NCI-H226 (cell line): ENCODE measurements around the gene PRKCG.

Source experiments
- DNase-seq: peaks from one replicate; pipeline ENCODE4 v3.0.0-alpha.2; 2015

PRKCG gene

DNA sequence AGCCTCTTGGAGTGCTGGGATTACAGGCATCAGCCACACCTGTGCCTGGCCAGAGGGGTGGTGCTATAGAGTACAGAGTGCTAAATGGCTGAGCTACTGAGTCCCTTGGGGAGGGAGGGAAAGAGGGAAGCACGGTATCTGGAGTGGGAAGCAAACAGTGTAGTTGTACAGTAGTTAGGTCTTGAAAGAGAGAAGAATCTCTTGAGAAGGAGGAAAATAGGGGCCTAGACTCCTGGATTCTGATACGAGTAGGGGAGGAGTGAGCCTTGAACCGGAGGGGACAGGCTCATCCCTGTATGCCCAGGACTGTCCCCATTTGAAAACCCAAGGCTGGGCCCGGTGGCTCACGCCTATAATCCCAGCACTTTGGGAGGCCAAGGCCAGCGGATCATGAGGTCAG, 9.2 kb upstream of the PRKCG start:
- no peak for DNase-seq

DNA sequence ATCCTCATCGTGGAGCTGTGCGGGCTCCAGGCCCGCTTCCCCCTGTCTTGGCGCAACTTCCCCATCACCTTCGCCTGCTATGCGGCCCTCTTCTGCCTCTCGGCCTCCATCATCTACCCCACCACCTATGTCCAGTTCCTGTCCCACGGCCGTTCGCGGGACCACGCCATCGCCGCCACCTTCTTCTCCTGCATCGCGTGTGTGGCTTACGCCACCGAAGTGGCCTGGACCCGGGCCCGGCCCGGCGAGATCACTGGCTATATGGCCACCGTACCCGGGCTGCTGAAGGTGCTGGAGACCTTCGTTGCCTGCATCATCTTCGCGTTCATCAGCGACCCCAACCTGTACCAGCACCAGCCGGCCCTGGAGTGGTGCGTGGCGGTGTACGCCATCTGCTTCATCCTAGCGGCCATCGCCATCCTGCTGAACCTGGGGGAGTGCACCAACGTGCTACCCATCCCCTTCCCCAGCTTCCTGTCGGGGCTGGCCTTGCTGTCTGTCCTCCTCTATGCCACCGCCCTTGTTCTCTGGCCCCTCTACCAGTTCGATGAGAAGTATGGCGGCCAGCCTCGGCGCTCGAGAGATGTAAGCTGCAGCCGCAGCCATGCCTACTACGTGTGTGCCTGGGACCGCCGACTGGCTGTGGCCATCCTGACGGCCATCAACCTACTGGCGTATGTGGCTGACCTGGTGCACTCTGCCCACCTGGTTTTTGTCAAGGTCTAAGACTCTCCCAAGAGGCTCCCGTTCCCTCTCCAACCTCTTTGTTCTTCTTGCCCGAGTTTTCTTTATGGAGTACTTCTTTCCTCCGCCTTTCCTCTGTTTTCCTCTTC, 8.0 kb upstream of the PRKCG start:
- DNase-seq: no peak

DNA sequence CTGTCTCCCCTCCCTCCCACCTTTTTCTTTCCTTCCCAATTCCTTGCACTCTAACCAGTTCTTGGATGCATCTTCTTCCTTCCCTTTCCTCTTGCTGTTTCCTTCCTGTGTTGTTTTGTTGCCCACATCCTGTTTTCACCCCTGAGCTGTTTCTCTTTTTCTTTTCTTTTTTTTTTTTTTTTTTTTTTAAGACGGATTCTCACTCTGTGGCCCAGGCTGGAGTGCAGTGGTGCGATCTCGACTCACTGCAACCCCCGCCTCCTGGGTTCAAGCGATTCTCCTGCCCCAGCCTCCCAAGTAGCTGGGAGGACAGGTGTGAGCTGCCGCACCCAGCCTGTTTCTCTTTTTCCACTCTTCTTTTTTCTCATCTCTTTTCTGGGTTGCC, 7.4 kb upstream of the PRKCG start:
- DNase-seq: no peak

DNA sequence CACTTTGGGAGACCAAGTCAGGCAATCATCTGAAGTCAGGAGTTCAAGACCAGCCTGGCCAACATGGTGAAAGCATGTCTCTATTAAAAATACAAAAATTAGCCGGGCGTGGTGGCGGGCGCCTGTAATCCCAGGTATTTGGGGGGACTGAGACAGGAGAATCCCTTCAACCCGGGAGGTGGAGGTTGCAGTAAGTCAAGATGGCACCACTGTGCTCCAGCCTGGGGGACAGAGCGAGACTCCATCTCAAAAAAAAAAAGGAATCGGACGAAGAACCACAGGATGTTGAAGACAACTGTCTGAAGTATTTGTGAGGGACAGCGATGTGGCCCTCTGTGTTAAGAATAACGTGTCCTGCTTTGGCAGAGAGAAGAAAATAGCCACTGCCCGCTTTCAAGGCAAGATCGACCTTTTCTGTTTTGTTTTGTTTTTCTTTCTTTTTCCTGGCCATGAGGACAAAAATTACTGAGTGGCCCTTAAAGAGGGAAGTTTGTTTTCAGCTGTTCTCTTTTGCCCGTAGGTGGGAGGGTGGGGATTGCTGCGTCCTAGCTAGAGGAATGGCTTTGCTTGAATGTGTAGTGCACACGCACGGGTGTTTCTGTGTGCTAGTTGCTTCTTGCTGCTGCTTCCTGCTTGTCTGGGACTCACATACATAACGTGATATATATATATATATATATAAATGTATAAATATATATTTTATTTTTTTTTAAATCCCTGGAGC, 6.2 kb upstream of the PRKCG start:
- DNase-seq: no peak

- no peak for DNase-seq
Measured at GRCh38 chr19:53876651-53877224, 5.3 kb upstream of the PRKCG start.

GRCh38 chr19:53877361-53877766, 4.6 kb upstream of the PRKCG start:
- DNase-seq: no peak

DNA sequence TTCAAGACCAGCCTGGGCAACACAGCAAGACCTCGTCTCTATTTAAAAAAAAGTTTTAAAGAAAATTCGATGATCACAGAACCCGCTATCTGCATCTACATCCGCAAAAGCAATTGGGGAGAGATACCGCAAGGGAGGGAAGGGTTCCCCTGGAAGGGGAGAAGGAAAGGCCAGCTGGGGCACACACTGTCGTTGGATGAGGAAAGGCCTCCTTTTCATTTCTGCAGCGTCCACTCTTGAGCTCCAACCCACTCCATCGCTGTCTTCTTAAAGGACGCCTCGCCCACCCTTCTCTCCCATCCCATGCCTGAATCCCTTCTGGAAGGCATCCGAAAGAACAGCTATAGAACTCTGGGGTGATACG, 3.2 kb upstream of the PRKCG start:
- no peak for DNase-seq

DNA sequence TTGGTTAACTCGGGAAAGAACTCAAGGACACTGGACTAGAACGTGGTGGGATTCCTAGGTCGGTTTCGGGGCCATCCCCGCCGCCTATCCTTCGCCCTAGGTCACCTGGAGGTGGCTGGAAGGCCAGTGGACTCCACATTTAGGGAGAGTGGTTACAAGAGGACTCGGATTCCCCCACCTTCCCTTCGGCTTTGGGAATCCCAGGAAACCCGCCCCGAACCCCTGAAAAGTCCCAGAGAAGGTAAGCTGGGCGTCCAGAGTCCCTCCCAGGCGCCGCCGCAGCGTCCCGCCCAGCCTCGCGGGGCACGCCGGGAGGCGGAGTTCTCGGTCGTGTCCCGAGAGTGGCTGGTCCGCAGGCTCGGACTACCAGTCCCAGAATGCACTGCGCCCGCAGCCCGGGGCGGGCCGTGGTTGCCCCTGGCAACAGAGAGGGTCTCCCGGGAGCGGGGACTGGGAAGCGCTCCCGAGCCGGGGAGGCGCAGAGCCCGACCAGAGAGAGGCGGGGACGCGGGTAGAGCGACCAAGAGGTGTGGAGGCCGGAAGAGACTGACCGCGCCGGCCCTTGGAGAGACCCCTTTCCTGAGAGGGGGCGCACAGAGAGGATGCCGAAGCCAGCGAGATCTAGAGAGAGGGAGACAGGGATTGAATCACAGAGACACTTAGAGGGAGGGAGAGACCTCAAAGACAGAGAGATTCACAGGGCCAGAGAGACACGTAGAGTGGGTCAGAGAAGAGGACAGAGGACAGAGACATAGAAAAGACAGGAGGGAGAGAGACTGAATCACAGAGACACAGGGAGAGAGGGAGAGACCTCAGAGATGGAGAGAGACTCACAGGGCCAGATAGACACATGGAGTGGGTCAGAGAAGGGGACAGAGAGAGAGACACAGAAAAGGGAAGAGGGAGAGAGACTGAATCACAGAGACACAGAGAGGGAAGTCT, 2.6 kb upstream of the PRKCG start:
- DNase-seq: peak; percentile 87

GRCh38 chr19:53880711-53881481, 1.1 kb upstream of the PRKCG start:
- DNase-seq: no peak

DNA sequence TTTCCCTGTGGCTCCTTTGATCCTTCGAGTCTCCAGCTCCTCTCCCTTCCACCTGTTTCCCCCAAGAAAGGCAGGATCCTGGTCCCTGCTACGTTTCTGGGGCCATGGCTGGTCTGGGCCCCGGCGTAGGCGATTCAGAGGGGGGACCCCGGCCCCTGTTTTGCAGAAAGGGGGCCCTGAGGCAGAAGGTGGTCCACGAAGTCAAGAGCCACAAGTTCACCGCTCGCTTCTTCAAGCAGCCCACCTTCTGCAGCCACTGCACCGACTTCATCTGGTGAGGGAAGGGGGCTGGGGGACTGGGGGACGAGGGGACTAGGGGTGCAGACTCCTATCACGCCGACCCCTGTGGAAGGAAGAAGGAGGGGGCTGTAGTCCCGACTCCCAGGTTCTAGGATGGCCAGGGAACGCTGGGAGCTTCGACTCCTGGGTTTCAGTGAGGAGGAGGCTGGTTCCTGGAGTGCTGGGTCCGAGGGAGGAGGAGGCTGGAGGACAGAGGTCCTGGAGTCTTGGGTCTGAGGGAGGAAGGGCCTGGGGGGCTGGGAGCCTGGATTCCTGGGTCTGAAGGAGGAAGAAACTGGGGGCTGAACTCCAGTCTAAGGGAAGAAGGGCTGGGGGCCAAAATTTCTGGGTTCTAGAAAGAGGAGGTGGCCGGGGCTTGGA, 524 bp downstream of the PRKCG start:
- DNase-seq: no peak

GRCh38 chr19:53883231-53883661, 1.2 kb downstream of the PRKCG start:
- no peak for DNase-seq

DNA sequence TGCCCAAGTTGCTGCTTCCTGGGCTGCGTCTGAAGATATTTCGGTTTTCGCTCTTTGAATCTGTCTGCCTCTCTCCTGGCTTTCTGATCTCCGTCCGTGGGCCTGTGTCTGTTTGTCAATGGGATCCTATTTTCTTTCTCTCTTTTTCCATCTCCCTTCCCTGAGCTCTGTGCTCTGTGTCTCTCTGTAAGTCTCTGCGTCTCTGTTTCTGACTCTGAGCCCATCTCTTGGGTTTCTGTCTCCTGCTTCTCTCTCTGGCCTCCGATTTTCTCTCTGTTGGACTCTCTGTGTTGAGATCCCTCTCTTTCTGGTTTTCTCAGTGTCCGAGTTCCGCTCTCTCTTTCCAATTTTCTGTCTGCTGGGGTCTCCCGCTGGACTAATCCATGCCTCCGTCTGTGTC, 1.7 kb downstream of the PRKCG start:
- no peak for DNase-seq

DNA sequence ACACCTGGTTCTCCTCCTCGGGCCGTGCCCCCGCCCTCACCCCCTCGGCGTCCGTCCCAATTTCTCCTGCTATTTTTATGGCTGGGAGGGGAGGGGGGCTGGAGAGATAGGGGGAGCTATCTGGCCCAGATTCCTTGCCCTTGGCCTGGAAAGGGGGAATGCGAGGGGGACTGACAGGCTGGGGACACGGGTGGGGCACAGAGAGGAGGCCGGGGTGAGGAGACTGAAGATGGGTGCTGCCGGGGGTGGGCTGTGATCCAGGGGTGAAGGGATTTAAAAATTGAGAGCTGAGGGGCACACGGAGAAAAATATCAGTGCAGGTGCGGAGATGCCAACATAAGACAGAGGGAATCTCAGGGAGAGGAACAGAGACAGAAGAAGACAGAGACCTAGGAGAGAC, 2.3 kb downstream of the PRKCG start:
- DNase-seq: no peak

DNA sequence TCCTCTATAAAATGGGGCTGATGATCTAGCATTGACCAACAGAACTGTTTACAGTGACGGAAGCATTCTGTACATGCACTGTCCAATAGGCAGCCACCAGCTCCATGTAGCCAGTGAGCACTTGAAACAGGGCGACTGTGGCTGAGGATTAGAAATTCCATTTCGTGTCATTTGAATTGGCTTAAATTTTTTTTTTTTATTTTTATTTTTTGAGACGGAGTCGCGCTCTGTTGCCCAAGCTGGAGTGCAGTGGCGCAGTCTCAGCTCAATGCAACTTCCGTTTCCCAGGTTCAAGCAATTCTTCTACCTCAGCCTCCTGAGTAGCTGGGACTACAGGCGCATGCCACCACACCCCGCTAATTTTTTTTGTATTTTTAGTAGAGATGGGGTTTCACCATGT, 3.0 kb downstream of the PRKCG start:
- no peak for DNase-seq

DNA sequence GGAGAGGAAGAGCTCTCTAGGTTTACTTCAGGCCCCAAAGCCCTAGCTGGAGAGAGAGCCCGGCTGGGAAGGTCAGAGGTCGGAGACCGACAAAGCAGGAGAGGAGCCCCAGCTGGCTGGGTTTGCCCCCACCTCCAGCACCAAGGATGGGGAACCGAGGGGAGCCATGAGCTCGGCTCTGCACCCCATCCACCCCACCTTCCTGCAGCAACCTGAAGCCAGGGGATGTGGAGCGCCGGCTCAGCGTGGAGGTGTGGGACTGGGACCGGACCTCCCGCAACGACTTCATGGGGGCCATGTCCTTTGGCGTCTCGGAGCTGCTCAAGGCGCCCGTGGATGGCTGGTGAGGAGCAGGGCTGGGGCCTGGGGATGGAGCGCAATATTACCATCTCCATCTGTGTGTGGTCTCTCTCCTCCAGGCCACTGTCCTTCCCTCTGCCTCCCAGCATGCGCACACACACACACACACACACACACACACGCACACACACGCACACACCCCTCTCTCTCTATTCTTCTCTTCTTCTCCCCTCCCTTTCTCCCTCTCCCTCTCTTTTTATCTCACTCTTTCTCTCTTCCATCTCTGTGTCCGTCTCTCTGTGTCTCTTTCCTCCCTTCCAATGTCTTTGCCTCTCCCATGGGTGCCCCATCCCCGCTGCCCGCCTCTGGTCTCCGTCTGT, 10.4 kb downstream of the PRKCG start:
- no peak for DNase-seq

GRCh38 chr19:53892981-53893325, 11.0 kb downstream of the PRKCG start:
- DNase-seq: no peak

GRCh38 chr19:53894707-53895106, 12.7 kb downstream of the PRKCG start:
- peak; percentile 60 for DNase-seq

DNA sequence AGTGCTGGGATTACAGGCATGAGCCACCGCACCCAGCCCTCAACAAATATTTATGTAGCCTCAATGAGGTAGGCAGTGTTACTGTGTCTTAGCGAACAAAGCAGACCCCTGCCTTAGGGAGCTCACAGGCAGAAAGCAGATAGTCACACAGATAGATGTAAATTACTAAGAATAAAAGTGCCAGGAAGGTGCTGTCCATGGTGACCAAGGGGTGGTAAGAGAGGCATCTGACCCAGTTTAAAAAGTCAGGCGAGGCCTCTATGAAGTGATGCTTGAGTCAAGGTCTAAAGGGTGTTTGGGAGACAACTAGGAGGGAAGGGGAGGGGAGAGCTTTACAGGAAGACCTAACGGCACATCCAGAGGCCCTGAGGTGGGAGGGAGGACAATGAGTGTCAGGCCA, 14.7 kb downstream of the PRKCG start:
- no peak for DNase-seq

- DNase-seq: no peak
Measured at GRCh38 chr19:53897459-53897858, 15.5 kb downstream of the PRKCG start.

- no peak for DNase-seq
Measured at GRCh38 chr19:53898166-53898565, 16.2 kb downstream of the PRKCG start.
